ENCODE data around the gene PVR. TPM values are rescaled to one million over a fixed set of nuclear protein-coding genes. Genes with fewer than 3 reads are reported as not detected.
"Not testable (repeated sequence)": the region's sequence is repeated elsewhere in the genome, so short reads cannot be mapped to it uniquely, and the experiment has no call there.

The PVR gene
- total RNA-seq, 4 donors from 2014 or later = 26.2 to 49.0 (median 33.3) TPM

GRCh38 chr19:44609219-44609618 lies 34.5 kb upstream of the PVR start:
- Histone ChIP-seq H3K4me3 (no peak overlapping the region), H3K27ac (no peak overlapping the region), H3K27me3 (no peaks in the 10 kb centered on the region), H3K9me3 (no peaks in the 10 kb centered on the region), H3K4me1 (peaks cover 0 to 19% (median 6%) of the 10 kb centered on the region in 4 donors), H3K36me3 (no peaks in the 10 kb centered on the region)
- TF ChIP-seq CTCF (IDR thresholded peaks at IDR 0.05) (no peak), EP300 (IDR thresholded peaks at IDR 0.05; ENCODE audit: low read depth) (no peak), POLR2A (IDR thresholded peaks at IDR 0.05) (no peak), POLR2AphosphoS5 (IDR thresholded peaks at IDR 0.05) (no peak)
- in situ Hi-C loops (cut with MboI; ENCODE audit: low pct_ligation_motif_present in 1 of 4, low pct_unique_long_range_greater_than_20kb in 1 of 4, low sequenced_read_pairs in 3 of 4) = no loop called here
- WGBS, 2 donors (ENCODE audit: low coverage in 1 of 2) = 84 to 88% methylated on average over 5 of the region's 5 CpGs
- no peak for DNase-seq
- intact Hi-C loops (cut with DNase I; ENCODE audit: low total_unique reads) = no loop called here

- H3K36me3 ChIP-seq; DNase-seq; H3K27me3 ChIP-seq; in situ Hi-C loops (cut with MboI; ENCODE audit: low pct_ligation_motif_present in 1 of 4, low pct_unique_long_range_greater_than_20kb in 1 of 4, low sequenced_read_pairs in 3 of 4); H3K9me3 ChIP-seq; H3K27ac ChIP-seq; H3K4me3 ChIP-seq; intact Hi-C loops (cut with DNase I; ENCODE audit: low total_unique reads): not testable (repeated sequence)
- WGBS, 2 donors (ENCODE audit: low coverage in 1 of 2) = 69 to 78% methylated on average over 3 to 5 of the region's 5 CpGs
- H3K4me1 ChIP-seq = peaks cover 0 to 19% (median 7%) of the 10 kb centered on the region in 4 donors
Observed at GRCh38 chr19:44610497-44610896, 33.2 kb upstream of the PVR start.

DNA sequence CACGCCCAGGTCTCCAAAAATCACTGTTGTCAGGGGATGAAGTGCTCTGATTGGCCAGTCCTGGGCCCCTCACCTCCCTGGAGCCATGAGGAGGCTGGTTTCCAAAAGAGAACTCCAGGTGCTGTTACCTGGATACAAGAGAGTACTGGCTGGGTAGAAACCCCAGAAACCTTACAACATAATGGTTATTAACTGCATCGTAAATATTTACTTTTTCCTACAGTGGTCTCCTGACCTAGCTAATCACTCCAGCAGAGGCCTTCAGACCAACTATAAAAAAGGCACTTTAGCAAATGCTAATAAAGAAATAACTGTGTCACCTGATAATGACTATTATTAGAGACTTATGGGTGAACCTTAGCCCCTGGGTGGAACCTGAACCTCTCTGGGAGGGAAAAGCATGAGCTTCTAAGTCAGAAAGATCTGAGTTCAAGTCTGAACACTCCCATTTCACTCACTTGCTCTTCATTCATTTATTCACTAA lies 31.9 kb upstream of the PVR start:
- no peaks in the 10 kb centered on the region for H3K9me3 ChIP-seq
- no peaks in the 10 kb centered on the region for H3K27me3 ChIP-seq
- peaks cover 0 to 24% (median 11%) of the 10 kb centered on the region in 4 donors for H3K4me1 ChIP-seq
- no peak overlapping the region for H3K27ac ChIP-seq
- H3K36me3 ChIP-seq = no peaks in the 10 kb centered on the region
- DNase-seq = no peak
- intact Hi-C loops (cut with DNase I; ENCODE audit: low total_unique reads) (no loop called here), in situ Hi-C loops (cut with MboI; ENCODE audit: low pct_ligation_motif_present in 1 of 4, low pct_unique_long_range_greater_than_20kb in 1 of 4, low sequenced_read_pairs in 3 of 4) (no loop called here)
- 79 to 80% methylated on average over 1 to 2 of the region's 2 CpGs for WGBS, 2 donors (ENCODE audit: low coverage in 1 of 2)
- H3K4me3 ChIP-seq = no peak overlapping the region
- TF ChIP-seq POLR2AphosphoS5 (IDR thresholded peaks at IDR 0.05) (no peak), CTCF (IDR thresholded peaks at IDR 0.05) (no peak), EP300 (IDR thresholded peaks at IDR 0.05; ENCODE audit: low read depth) (no peak), POLR2A (IDR thresholded peaks at IDR 0.05) (no peak)

DNA sequence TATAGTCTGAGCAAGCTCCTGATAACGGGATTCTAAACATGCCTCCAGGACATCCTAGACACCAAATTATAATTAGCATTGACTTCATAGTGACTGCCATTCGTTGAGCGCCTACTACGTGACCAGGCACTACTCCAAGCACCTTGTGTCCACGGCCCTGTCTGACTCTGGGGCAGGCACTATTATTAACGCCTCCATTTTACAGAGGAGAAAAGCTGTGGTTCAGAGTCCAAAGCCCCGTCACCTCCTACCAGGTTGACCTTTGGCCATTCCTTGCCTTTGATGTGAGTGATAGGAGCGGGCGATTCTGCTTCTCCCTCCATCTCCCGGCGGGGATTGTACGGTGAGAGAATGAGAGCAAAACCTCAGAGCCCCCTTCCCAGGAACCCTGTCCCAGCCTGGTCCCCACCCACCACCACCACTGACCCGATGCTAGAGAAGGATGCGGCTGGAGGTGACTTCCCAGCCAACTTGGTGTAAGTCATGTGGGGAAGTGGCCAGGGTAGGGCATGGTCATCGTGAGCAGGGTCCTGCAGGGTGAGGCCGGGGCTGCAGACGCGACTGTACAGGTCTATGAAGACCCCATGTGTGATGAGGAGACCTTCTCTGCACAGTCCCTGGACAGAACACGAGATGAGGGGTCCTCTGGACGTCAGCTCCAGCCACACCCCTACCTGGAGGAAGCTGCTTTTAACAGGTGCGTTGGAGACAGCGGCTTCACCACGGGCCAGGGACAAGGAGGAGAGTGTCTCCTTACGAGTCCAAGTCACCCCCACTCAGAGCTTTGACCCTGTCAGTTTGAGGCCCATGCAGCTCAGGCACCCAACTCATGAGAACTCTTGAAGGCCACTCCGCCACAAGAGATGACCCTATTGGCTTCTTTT lies 30.2 kb upstream of the PVR start, which contains the start of gene IGSF23:
Gene IGSF23, plus strand, starts transcription at position 269 of the 884 bp plus-strand sequence. Its CDS starts 83 bp downstream, at position 352.
- no peak within 1 kb of the TSS for H3K27ac ChIP-seq

More for the DNA sequence above, 30.2 kb upstream of the PVR start, which contains the start of gene IGSF23:
- 66 to 100% methylated on average over 1 to 25 of the region's 25 CpGs for WGBS, 2 donors (ENCODE audit: low coverage in 1 of 2)
- peak; percentile 30 for DNase-seq
- intact Hi-C loops (cut with DNase I; ENCODE audit: low total_unique reads) (no loop called here), in situ Hi-C loops (cut with MboI; ENCODE audit: low pct_ligation_motif_present in 1 of 4, low pct_unique_long_range_greater_than_20kb in 1 of 4, low sequenced_read_pairs in 3 of 4) (no loop called here)
- H3K4me1 ChIP-seq = peaks cover 0 to 9% (median 4%) of the 10 kb centered on the region in 4 donors
- no peaks in the 10 kb centered on the region for H3K9me3 ChIP-seq
- no peak within 1 kb of the TSS for H3K4me3 ChIP-seq
- H3K27me3 ChIP-seq = no peaks in the 10 kb centered on the region
- H3K36me3 ChIP-seq = no peaks in the 10 kb centered on the region
- TF ChIP-seq POLR2A (IDR thresholded peaks at IDR 0.05) = no peak
- no peak for TF ChIP-seq CTCF (IDR thresholded peaks at IDR 0.05)
